GM12878 (cell line): ENCODE results near the gene ACOX1. TPM values are rescaled to one million over a fixed set of nuclear protein-coding genes. Genes with fewer than 3 reads are reported as not detected.

Experiments
- ATAC-seq: fragments of 200-7000 bp; cut with Tn5 transposase; 3 replicates; pipeline ENCODE4 v1.9.1; 2020; ENCODE audit warnings: mild to moderate bottlenecking, moderate library complexity
- BruUV-seq: library from RNA; stranded (reverse); fragments of 400-500 nt; replicated peaks from 2 replicates; lab custom pipeline; 2021; lab: Mats Ljungman, UMichigan
- CTCF ChIA-PET: fragments of 300-600 bp; sonication (Branson Sonifier 250); formaldehyde crosslinking; extraction: SDS; loops from one replicate; lab custom pipeline; 2021; ENCODE audit warnings: inconsistent platforms; lab: Yijun Ruan, JAX
- POLR2A ChIA-PET: fragments of 350-600 bp; formaldehyde crosslinking; extraction: SDS; loops from one replicate; lab custom pipeline; 2021; ENCODE audit warnings: inconsistent platforms; lab: Charles Lee
- RAD21 ChIA-PET: fragments of 300-600 bp; sonication (Branson Sonifier 250); formaldehyde crosslinking; loops from one replicate; lab custom pipeline; 2023; ENCODE audit warnings: antibody characterized with exemption; ENCODE audit not compliant: unreplicated experiment; lab: Charles Lee
- SMC1A ChIA-PET: fragments of 300-600 bp; sonication (Branson Sonifier 250); formaldehyde crosslinking; loops from one replicate; lab custom pipeline; 2023; ENCODE audit not compliant: unreplicated experiment, uncharacterized antibody; lab: Charles Lee
- DNase-seq: peaks from one replicate; pipeline ENCODE4 v3.0.0-alpha.2; 2011; ENCODE audit warnings: low read depth, low spot score
- FAIRE-seq: peaks from 3 replicates; lab custom pipeline; 2011; peaks lifted over from hg19 to GRCh38; lab: Jason Lieb, UNC
- H2AFZ ChIP-seq: 2 replicates; pipeline ENCODE4 v1.6.0; 2011; ENCODE audit warnings: low read depth, low read length, control low read depth; ENCODE audit not compliant: control insufficient read depth
- H3K27ac ChIP-seq: 2 replicates; pipeline ENCODE4 v1.5.1; 2011; ENCODE audit warnings: control low read depth; ENCODE audit not compliant: control insufficient read depth, insufficient read depth
- H3K27me3 ChIP-seq, 2 experiments: replicated peaks in 1 of 2; 2 replicates each; pipeline versions ENCODE4 v1.6.0 to v1.6.1; 2011; ENCODE audit warnings: low read length in 1 of 2; ENCODE audit not compliant: control insufficient read depth in 2 of 2, insufficient read depth in 2 of 2
- H3K36me3 ChIP-seq, 2 experiments: 2 replicates each; pipeline ENCODE4 v1.5.1; 2011; ENCODE audit warnings: low read length in 1 of 2; ENCODE audit not compliant: control insufficient read depth in 2 of 2, insufficient read depth in 2 of 2
- H3K4me1 ChIP-seq: 2 replicates; pipeline ENCODE4 v1.6.1; 2011; ENCODE audit warnings: mild to moderate bottlenecking, low read length, moderate library complexity, mixed read lengths; ENCODE audit not compliant: control insufficient read depth, insufficient read depth
- H3K4me2 ChIP-seq: 2 replicates; pipeline ENCODE4 v1.6.0; 2011; ENCODE audit warnings: control low read depth; ENCODE audit not compliant: control insufficient read depth, insufficient read depth
- H3K4me3 ChIP-seq: fragments of 200-600 bp; sonication (generic); 2 replicates; pipeline ENCODE4 v1.5.1; 2016
- H3K79me2 ChIP-seq: 2 replicates; pipeline ENCODE4 v1.6.0; 2011; ENCODE audit warnings: low read length; ENCODE audit not compliant: control insufficient read depth, insufficient read depth
- H3K9ac ChIP-seq: 2 replicates; pipeline ENCODE4 v1.8.0; 2011; ENCODE audit warnings: low read length, control low read depth, mixed read lengths; ENCODE audit not compliant: control insufficient read depth, insufficient read depth
- H3K9me3 ChIP-seq: replicated peaks from 3 replicates; pipeline ENCODE4 v1.5.1; 2011; ENCODE audit warnings: mild to moderate bottlenecking, low read length; ENCODE audit not compliant: control insufficient read depth, insufficient read depth
- H4K20me1 ChIP-seq: 2 replicates; pipeline ENCODE4 v1.6.0; 2011; ENCODE audit not compliant: control insufficient read depth, insufficient read depth
- ATF7 ChIP-seq: fragments of 450-650 bp; IDR thresholded peaks from 2 replicates; pipeline ENCODE4 v1.6.1; 2016; ENCODE audit warnings: low read depth, mild to moderate bottlenecking
- CBX3 ChIP-seq: fragments of 200-600 bp; sonication (generic); IDR thresholded peaks from 2 replicates; pipeline ENCODE4 v1.6.1; 2016; ENCODE audit warnings: low read depth, borderline replicate concordance
- EED ChIP-seq: sonication (generic); IDR thresholded peaks from 2 replicates; pipeline ENCODE4 v1.6.1; 2016; ENCODE audit warnings: antibody characterized with exemption, low read depth
- EGR1 ChIP-seq, 2 experiments: IDR thresholded peaks; 1 replicate in 1 of 2; 2 replicates in 1 of 2; pipeline ENCODE4 v1.6.1; 2011 to 2012; ENCODE audit warnings: low read depth in 2 of 2, low read length in 2 of 2, borderline replicate concordance in 1 of 2, mild to moderate bottlenecking in 1 of 2, moderate library complexity in 1 of 2
- HCFC1 ChIP-seq: fragments of 150-350 bp; IDR thresholded peaks from 2 replicates; pipeline ENCODE4 v1.6.1; 2014; ENCODE audit warnings: low read length
- HDAC6 ChIP-seq: fragments of 200-600 bp; sonication (generic); IDR thresholded peaks from one replicate; pipeline ENCODE4 v1.8.0; 2017; ENCODE audit warnings: antibody characterized with exemption; ENCODE audit not compliant: unreplicated experiment
- JUNB ChIP-seq: IDR thresholded peaks from 2 replicates; pipeline ENCODE4 v1.6.1; 2016; ENCODE audit warnings: antibody characterized with exemption, mild to moderate bottlenecking
- KAT2A ChIP-seq: conservative IDR thresholded peaks from 2 replicates; pipeline ENCODE4 v1.6.1; 2011; ENCODE audit warnings: low read depth, low read length; ENCODE audit not compliant: control insufficient read depth
- LARP7 ChIP-seq: fragments of 450-650 bp; IDR thresholded peaks from 2 replicates; pipeline ENCODE4 v1.6.1; 2017; ENCODE audit warnings: mild to moderate bottlenecking
- NFIC ChIP-seq: IDR thresholded peaks from 2 replicates; pipeline ENCODE4 v1.6.1; 2012; ENCODE audit warnings: low read depth, mild to moderate bottlenecking, inconsistent platforms, low read length, moderate library complexity
- NR2C1 ChIP-seq: fragments of 450-650 bp; IDR thresholded peaks from 2 replicates; pipeline ENCODE4 v1.6.1; 2017; ENCODE audit warnings: antibody characterized with exemption, mild to moderate bottlenecking, moderate library complexity
- NR2F1 ChIP-seq: fragments of 450-650 bp; conservative IDR thresholded peaks from 2 replicates; pipeline ENCODE4 v1.6.1; 2017; ENCODE audit warnings: mild to moderate bottlenecking
- RUNX3 ChIP-seq: IDR thresholded peaks from 2 replicates; pipeline ENCODE4 v1.6.1; 2012; ENCODE audit warnings: low read length, inconsistent platforms
- SP1 ChIP-seq: IDR thresholded peaks from one replicate; pipeline ENCODE4 v1.6.1; 2011; ENCODE audit warnings: low read depth, low read length
- SREBF2 ChIP-seq: IDR thresholded peaks from 2 replicates; pipeline ENCODE4 v1.6.1; 2012; ENCODE audit warnings: mild to moderate bottlenecking, low read length
- ZNF207 ChIP-seq: fragments of 450-650 bp; IDR thresholded peaks from 2 replicates; pipeline ENCODE4 v1.6.1; 2014; ENCODE audit warnings: antibody characterized with exemption, mild to moderate bottlenecking, borderline replicate concordance
- ZSCAN29 ChIP-seq: fragments of 450-650 bp; IDR thresholded peaks from 2 replicates; pipeline ENCODE4 v1.6.1; 2017; ENCODE audit warnings: mild to moderate bottlenecking, moderate library complexity
- WGBS: methylation state at CpG from one replicate; pipeline ENCODE4 v1.1.6; 2016; ENCODE audit warnings: low lambda C conversion rate; ENCODE audit not compliant: insufficient replicate concordance, insufficient coverage; ENCODE audit errors: missing lambda C conversion rate; 5-methylcytosine and 5-hydroxymethylcytosine counted together
- in situ Hi-C: fragments of 300-500 bp; cut with MboI; formaldehyde crosslinking; loops from 9 replicates; pipeline ENCODE4 v1.14.3; 2018; ENCODE audit warnings: mixed read lengths
- intact Hi-C: fragments of 100-400 bp; cut with micrococcal nuclease; formaldehyde crosslinking; loops from one replicate; pipeline ENCODE4 v1.14.2; 2022; ENCODE audit not compliant: unreplicated experiment
- polyA plus RNA-seq, 11 experiments: library from polyadenylated mRNA; depleted of rRNA in 4 of 11; unstranded in 6 of 11; stranded (reverse) in 5 of 11; fragments of >200 nt; fragmentation: Nextera tagmentation in 4 of 11; fragmentation: Illumina TruSeq in 1 of 11; extraction: Ambion mirVana in 4 of 11; extraction: Trizol in 1 of 11; gene quantifications; 1 replicate in 1 of 11; 2 replicates in 10 of 11; pipeline versions ENCODE4 v1.2.1 to v1.2.3, GENCODE V29; 2011 to 2016; ENCODE audit warnings: inconsistent platforms in 2 of 11, missing spikeins in 2 of 11, low read depth in 1 of 11
- total RNA-seq, 4 experiments: library from RNA; depleted of rRNA in 3 of 4; stranded (reverse); fragments of >200 nt in 3 of 4; fragmentation: Illumina TruSeq in 1 of 4; extraction: Trizol in 1 of 4; gene quantifications; 2 replicates each; pipeline versions ENCODE4 v1.2.1 to v1.2.3, GENCODE V29; 2013 to 2021
- TF ChIP-seq, protein P1 (sequence below): IDR thresholded peaks from 2 replicates; pipeline ENCODE4 v1.6.1; 2012; ENCODE audit warnings: improper control_type of control experiment, low read depth, low read length; ENCODE audit not compliant: insufficient replicate concordance
- TF ChIP-seq, protein P2 (sequence below): fragments of 450-650 bp; IDR thresholded peaks from 2 replicates; pipeline ENCODE4 v1.6.1; 2018; ENCODE audit warnings: borderline replicate concordance, mild to moderate bottlenecking; ENCODE audit not compliant: partially characterized antibody

ACOX1 gene
- total and polyA plus RNA-seq, 10 of the 15 experiments (the other 5 are each of a cell fraction or from before 2014, with no cell fraction given): 6.5 to 26.2 (median 21.6) TPM

DNA sequence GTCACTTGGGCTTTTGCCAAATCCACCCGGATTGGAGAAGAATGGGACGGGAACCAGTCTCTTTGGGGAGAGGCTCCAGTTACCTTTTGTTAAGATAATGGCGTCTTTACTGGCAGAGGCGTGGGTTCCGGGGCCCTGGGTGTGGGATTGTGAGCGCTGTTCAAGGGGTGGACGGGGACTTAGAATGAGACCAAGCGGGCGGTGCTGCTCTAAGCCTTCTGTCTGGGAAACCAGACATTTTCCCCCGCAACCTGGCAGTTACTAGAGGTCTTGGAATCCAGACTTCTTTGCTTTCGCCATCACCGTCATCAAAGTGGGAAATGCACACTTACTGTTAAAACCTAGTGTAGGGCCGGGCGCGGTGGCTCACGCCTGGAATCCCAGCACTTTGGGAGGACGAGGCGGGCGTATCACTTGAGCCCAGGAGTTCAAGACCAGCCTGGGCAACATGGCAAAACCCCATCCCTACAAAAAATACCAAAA is 780 bp upstream of the ACOX1 start:
- peak; percentile 48 for ATAC-seq
- intact Hi-C loops (no loop called here), in situ Hi-C loops (no loop called here)
- Histone ChIP-seq H3K4me1 (peaks cover 6% of the 10 kb centered on the region), H3K27ac (peak overlapping the region; percentile 99), H2AFZ (peak overlapping the region; percentile 96), H3K4me3 (peak overlapping the region; percentile 87), H3K36me3 (no peaks in the 10 kb centered on the region), H3K9me3 (no peaks in the 10 kb centered on the region), H3K79me2 (peaks cover 20% of the 10 kb centered on the region), H3K4me2 (peak overlapping the region; percentile 73), H3K27me3 (no peaks in the 10 kb centered on the region), H3K9ac (peak overlapping the region; percentile 99), H4K20me1 (no peaks in the 10 kb centered on the region)
- ChIA-PET CTCF (interaction anchor here (0.6 to 1.4 kb wide), 10 partner anchors 12 to 642 kb away, joined by 3 to 7 read pairs (median 4); partner anchors contain the start of genes CDK3 and TRIM65), POLR2A (interaction anchor here (0.6 to 2.9 kb wide), 7 partner anchors 9 to 374 kb away, joined by 3 to 24 read pairs (median 3); partner anchors contain the start of genes MRPL38 and PRPSAP1), RAD21 (interaction anchor here (1.1 to 1.4 kb wide), 3 partner anchors 12 to 23 kb away, joined by 4 to 10 read pairs (median 9); no protein-coding TSS in a partner anchor), SMC1A (interaction anchor here (0.7 to 2.1 kb wide), 8 partner anchors 10 to 125 kb away, joined by 3 to 10 read pairs (median 4); partner anchors contain the start of gene WBP2)
- under 1% methylated on average over 19 of the region's 19 CpGs for WGBS
- DNase-seq: no peak
- BruUV-seq: TSS peak; percentile 79
- FAIRE-seq: no peak
- TF ChIP-seq KAT2A: no peak
- no peak for TF ChIP-seq JUNB
- no peak for TF ChIP-seq SREBF2
- no peak for TF ChIP-seq ZSCAN29
- no peak for TF ChIP-seq NFIC
- TF ChIP-seq, protein P1, sequence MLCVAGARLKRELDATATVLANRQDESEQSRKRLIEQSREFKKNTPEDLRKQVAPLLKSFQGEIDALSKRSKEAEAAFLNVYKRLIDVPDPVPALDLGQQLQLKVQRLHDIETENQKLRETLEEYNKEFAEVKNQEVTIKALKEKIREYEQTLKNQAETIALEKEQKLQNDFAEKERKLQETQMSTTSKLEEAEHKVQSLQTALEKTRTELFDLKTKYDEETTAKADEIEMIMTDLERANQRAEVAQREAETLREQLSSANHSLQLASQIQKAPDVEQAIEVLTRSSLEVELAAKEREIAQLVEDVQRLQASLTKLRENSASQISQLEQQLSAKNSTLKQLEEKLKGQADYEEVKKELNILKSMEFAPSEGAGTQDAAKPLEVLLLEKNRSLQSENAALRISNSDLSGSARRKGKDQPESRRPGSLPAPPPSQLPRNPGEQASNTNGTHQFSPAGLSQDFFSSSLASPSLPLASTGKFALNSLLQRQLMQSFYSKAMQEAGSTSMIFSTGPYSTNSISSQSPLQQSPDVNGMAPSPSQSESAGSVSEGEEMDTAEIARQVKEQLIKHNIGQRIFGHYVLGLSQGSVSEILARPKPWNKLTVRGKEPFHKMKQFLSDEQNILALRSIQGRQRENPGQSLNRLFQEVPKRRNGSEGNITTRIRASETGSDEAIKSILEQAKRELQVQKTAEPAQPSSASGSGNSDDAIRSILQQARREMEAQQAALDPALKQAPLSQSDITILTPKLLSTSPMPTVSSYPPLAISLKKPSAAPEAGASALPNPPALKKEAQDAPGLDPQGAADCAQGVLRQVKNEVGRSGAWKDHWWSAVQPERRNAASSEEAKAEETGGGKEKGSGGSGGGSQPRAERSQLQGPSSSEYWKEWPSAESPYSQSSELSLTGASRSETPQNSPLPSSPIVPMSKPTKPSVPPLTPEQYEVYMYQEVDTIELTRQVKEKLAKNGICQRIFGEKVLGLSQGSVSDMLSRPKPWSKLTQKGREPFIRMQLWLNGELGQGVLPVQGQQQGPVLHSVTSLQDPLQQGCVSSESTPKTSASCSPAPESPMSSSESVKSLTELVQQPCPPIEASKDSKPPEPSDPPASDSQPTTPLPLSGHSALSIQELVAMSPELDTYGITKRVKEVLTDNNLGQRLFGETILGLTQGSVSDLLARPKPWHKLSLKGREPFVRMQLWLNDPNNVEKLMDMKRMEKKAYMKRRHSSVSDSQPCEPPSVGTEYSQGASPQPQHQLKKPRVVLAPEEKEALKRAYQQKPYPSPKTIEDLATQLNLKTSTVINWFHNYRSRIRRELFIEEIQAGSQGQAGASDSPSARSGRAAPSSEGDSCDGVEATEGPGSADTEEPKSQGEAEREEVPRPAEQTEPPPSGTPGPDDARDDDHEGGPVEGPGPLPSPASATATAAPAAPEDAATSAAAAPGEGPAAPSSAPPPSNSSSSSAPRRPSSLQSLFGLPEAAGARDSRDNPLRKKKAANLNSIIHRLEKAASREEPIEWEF: no peak
- TF ChIP-seq ATF7: no peak; the same call in 1 of the 2 replicates
- TF ChIP-seq EED: no peak; the same call in 1 of the 2 replicates
- TF ChIP-seq, protein P2, sequence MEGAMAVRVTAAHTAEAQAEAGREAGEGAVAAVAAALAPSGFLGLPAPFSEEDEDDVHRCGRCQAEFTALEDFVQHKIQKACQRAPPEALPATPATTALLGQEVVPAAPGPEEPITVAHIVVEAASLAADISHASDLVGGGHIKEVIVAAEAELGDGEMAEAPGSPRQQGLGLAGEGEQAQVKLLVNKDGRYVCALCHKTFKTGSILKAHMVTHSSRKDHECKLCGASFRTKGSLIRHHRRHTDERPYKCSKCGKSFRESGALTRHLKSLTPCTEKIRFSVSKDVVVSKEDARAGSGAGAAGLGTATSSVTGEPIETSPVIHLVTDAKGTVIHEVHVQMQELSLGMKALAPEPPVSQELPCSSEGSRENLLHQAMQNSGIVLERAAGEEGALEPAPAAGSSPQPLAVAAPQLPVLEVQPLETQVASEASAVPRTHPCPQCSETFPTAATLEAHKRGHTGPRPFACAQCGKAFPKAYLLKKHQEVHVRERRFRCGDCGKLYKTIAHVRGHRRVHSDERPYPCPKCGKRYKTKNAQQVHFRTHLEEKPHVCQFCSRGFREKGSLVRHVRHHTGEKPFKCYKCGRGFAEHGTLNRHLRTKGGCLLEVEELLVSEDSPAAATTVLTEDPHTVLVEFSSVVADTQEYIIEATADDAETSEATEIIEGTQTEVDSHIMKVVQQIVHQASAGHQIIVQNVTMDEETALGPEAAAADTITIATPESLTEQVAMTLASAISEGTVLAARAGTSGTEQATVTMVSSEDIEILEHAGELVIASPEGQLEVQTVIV: no peak
- TF ChIP-seq HCFC1: no peak; the same call in 1 of the 2 replicates
- no peak for TF ChIP-seq CBX3
- TF ChIP-seq SP1: no peak
- TF ChIP-seq LARP7: peak; percentile 13; the same call in 1 of the 2 replicates
- TF ChIP-seq NR2F1: no peak
- TF ChIP-seq EGR1 (IDR thresholded peaks at IDR 0.05; ENCODE audit: borderline replicate concordance in 1 of 2, low read depth in 2 of 2, low read length in 2 of 2): no peak
- peak; percentile 42; the same call in 1 of the 2 replicates for TF ChIP-seq NR2C1
- no peak for TF ChIP-seq ZNF207
- TF ChIP-seq RUNX3: no peak
- no peak for TF ChIP-seq HDAC6
